ENCODE data around the gene FAM151A.

Gene FAM151A

DNA sequence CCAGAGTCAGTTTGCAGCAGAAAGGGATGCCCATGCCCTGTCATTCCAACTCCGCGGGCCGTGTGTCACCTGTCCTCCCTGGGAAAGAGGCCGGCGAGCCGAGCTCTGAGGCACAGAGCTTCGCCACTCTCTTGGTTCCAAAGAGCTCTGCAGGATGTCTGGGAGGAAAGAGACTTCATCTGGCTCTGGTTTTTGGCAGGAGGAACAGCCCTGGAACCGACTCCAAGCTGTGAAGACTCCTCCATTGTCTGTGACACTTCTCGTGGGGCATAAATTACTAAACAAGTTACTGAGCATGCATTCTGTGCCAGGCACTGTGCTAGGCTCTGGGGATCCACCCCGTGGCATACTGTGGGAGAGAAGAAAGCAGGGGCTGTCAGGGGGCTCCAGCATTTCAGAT is 3.9 kb upstream of the FAM151A start:
- Histone ChIP-seq H3K4me1 (ENCODE audit: control insufficient read depth in 1 of 2, insufficient read depth in 1 of 2, low read depth in 1 of 2, low read length in 1 of 2) (no peaks in the 10 kb centered on the region), H3K27ac (no peak overlapping the region), H3K9me3 (no peaks in the 10 kb centered on the region), H3K4me3 (ENCODE audit: low read depth in 1 of 2, low read length in 1 of 2) (no peak overlapping the region), H3K27me3 (no peaks in the 10 kb centered on the region), H3K36me3 (no peaks in the 10 kb centered on the region)
- TF ChIP-seq, protein P1, sequence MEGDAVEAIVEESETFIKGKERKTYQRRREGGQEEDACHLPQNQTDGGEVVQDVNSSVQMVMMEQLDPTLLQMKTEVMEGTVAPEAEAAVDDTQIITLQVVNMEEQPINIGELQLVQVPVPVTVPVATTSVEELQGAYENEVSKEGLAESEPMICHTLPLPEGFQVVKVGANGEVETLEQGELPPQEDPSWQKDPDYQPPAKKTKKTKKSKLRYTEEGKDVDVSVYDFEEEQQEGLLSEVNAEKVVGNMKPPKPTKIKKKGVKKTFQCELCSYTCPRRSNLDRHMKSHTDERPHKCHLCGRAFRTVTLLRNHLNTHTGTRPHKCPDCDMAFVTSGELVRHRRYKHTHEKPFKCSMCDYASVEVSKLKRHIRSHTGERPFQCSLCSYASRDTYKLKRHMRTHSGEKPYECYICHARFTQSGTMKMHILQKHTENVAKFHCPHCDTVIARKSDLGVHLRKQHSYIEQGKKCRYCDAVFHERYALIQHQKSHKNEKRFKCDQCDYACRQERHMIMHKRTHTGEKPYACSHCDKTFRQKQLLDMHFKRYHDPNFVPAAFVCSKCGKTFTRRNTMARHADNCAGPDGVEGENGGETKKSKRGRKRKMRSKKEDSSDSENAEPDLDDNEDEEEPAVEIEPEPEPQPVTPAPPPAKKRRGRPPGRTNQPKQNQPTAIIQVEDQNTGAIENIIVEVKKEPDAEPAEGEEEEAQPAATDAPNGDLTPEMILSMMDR (IDR thresholded peaks at IDR 0.05), result no peak

DNA sequence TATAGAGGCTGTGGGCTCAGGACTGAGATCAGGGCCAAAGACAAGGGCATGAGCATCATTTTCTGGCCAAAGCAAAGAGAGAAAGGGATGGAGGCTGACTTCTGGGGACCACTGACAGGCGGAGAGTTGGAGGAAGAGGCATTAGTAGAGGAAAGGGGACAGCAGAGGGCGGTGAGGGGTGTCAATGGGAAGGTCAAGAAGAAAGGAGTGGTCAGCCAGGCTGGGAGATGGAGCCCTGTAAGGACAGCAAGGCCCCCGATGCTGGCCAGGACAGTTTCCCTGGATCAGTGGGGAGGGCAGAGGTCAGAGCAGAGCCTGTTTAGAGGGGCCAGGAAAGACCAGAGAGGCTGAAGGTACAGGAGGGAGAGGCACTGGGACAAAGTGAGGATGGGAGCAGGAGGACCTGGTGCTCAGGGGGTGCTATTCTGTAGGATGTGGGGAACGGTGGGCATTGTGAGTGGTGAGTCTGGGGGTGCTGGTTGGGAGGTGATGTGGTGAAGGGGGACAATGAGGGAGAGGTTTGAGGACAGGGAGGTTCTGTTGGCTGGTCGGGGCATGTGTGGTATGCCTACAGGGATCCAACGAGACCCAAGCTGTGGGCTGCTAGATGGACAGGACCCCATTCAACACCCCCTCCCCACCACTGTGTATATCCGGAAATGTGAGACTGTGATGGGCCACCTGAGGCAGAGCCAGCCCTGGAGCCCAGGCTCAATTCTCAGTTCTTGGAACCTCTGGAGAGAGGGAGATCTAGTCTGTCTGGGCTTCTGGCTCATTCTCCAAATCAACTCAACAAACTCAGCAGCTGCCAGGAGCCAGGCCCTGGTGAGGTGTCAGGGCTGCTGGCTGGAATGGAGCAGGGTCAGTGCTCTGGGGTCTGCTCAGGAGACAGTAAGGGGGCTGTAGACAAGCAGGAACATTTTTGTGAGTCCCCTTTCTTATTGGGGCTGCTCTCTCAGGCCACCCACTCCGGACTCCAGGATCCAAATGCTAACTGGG is 1.4 kb upstream of the FAM151A start:
- H3K27me3 ChIP-seq, result no peaks in the 10 kb centered on the region
- TF ChIP-seq, protein P1 (IDR thresholded peaks at IDR 0.05), result no peak
- H3K4me3 ChIP-seq (ENCODE audit: low read depth in 1 of 2, low read length in 1 of 2), result no peak overlapping the region
- no peaks in the 10 kb centered on the region for H3K9me3 ChIP-seq
- no peaks in the 10 kb centered on the region for H3K4me1 ChIP-seq (ENCODE audit: control insufficient read depth in 1 of 2, insufficient read depth in 1 of 2, low read depth in 1 of 2, low read length in 1 of 2)
- no peak overlapping the region for H3K27ac ChIP-seq
- H3K36me3 ChIP-seq, result no peaks in the 10 kb centered on the region

DNA sequence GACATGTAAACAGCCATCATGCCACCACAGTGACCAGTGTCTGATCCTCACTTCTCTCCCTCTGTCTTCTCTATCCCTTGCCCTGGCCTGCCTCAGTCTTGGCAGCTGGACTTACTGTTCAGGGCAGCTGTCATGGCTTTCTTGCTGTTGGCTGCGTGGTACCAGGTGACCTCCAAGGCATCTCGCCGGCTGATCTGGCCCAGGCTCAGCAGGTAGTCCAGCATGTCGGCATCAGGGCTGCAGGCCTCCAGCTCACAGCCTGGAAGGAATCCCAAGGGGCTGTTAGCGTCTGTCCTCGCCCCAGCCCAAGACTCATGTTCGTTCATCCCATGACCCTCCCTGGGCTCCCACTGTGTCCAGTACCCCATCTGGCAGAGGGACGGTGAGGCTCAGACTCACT is 3.6 kb downstream of the FAM151A start:
- Histone ChIP-seq H3K4me1 (ENCODE audit: control insufficient read depth in 1 of 2, insufficient read depth in 1 of 2, low read depth in 1 of 2, low read length in 1 of 2) (no peaks in the 10 kb centered on the region), H3K36me3 (no peaks in the 10 kb centered on the region), H3K9me3 (no peaks in the 10 kb centered on the region), H3K27ac (no peak overlapping the region), H3K4me3 (ENCODE audit: low read depth in 1 of 2, low read length in 1 of 2) (no peak overlapping the region), H3K27me3 (no peaks in the 10 kb centered on the region)
- TF ChIP-seq, protein P1 (IDR thresholded peaks at IDR 0.05), result no peak

DNA sequence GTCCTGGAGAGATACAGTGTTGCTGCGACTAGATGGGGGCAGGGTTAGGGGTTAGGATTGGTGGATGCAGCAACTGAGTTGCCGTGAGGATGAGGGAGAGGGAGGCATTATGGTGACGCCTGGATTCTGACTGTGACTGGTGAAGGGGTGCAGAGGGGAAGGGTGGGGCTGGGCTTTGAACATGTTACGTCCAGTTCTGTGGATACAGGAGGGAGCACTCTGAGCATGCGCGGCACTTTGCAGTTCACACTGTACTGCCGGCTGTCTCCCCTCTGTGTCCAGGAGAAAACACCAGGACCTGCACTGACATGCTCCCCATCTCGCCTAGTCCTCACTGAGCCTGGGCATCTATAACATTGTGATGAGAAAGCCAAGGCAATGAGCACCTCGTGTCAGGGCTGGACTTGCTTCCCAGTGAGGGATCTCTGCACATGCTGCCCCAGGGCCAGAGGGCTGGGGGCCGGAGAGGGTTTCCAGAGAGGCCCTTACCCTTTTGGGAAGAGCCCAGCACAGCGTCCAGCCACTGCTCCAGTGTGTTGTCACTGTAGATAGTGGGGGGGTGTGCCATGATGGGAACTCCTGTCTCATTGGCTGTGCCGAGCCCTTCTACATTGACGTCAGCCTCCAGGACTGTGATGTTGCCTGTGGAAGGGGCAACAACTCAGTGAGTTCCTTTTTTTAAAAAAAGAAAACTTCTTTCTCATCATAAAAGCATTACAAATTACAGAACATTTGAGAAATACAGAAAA is 7.6 kb downstream of the FAM151A start:
- TF ChIP-seq, protein P1 (IDR thresholded peaks at IDR 0.05), result no peak
- Histone ChIP-seq H3K27me3 (no peaks in the 10 kb centered on the region), H3K4me1 (ENCODE audit: control insufficient read depth in 1 of 2, insufficient read depth in 1 of 2, low read depth in 1 of 2, low read length in 1 of 2) (no peaks in the 10 kb centered on the region)

DNA sequence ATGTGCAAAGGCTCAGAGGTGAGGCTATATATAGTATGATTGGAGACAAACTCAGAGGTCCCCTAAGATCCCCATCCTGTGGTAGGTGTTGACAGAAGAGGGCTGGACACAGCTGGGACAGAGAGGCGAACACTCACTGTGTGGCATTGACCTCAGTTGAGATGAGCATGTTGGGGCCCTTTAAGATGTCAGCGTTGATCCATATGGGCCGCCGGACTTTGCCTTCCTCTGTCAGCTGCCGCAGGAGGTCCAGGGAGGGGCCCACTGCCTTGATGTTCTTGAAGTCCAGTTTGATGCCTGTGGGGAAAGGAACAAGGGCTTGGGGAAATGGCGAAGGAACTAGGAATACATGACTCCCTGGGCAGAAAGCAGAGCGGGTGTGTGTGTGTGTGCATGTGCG is 8.8 kb downstream of the FAM151A start:
- peaks cover 7% of the 10 kb centered on the region for H3K36me3 ChIP-seq
- no peaks in the 10 kb centered on the region for H3K27me3 ChIP-seq
- no peaks in the 10 kb centered on the region for H3K4me1 ChIP-seq (ENCODE audit: control insufficient read depth in 1 of 2, insufficient read depth in 1 of 2, low read depth in 1 of 2, low read length in 1 of 2)
- no peaks in the 10 kb centered on the region for H3K9me3 ChIP-seq
- H3K27ac ChIP-seq, result no peak overlapping the region
- TF ChIP-seq, protein P1 (IDR thresholded peaks at IDR 0.05), result no peak
- no peak overlapping the region for H3K4me3 ChIP-seq (ENCODE audit: low read depth in 1 of 2, low read length in 1 of 2)

More for the DNA sequence above, 7.6 kb downstream of the FAM151A start:
- H3K27ac ChIP-seq, result no peak overlapping the region
- no peaks in the 10 kb centered on the region for H3K36me3 ChIP-seq
- no peaks in the 10 kb centered on the region for H3K9me3 ChIP-seq
- H3K4me3 ChIP-seq (ENCODE audit: low read depth in 1 of 2, low read length in 1 of 2), result no peak overlapping the region
